Tibial nerve (tissue), 4 donors: Measurements from ENCODE around the gene GTF2E1. TPM values are rescaled to one million over a fixed set of nuclear protein-coding genes. Genes with fewer than 3 reads are reported as not detected.
"Not testable (repeated sequence)": the region's sequence is repeated elsewhere in the genome, so short reads cannot be mapped to it uniquely, and the experiment has no call there.

Source experiments
- DNase-seq, 2 donors: peaks; one replicate each; pipeline ENCODE4 v3.0.0-alpha.2; 2019; ENCODE audit warnings: low spot score in 2 of 2
- H3K27ac ChIP-seq, 4 donors: fragments of 200-600 bp; sonication (generic) in 3 of 4; one replicate each; pipeline ENCODE4 v1.5.1; 2017 to 2019; ENCODE audit warnings: mild to moderate bottlenecking in 1 of 4
- H3K27me3 ChIP-seq, 2 donors: fragments of 200-600 bp; sonication (generic) in 1 of 2; one replicate each; pipeline versions ENCODE4 v1.5.1 to v1.6.0; 2017 to 2019
- H3K36me3 ChIP-seq, 3 donors: fragments of 200-600 bp; sonication (generic); one replicate each; pipeline ENCODE4 v1.5.1; 2018 to 2019
- H3K4me1 ChIP-seq, 4 donors: fragments of 200-600 bp; sonication (generic) in 3 of 4; one replicate each; pipeline ENCODE4 v1.5.1; 2017 to 2019
- H3K4me3 ChIP-seq, 4 donors: fragments of 200-600 bp; sonication (generic) in 3 of 4; one replicate each; pipeline ENCODE4 v1.5.1; 2017 to 2019; ENCODE audit warnings: mild to moderate bottlenecking in 1 of 4, moderate library complexity in 1 of 4
- H3K9me3 ChIP-seq, 4 donors: fragments of 200-600 bp; sonication (generic) in 3 of 4; one replicate each; pipeline ENCODE4 v1.5.1; 2017 to 2019
- CTCF ChIP-seq, 5 experiments: fragments of 200-600 bp in 3 of 5; fragments of 450-650 bp in 2 of 5; sonication (generic) in 3 of 5; IDR thresholded peaks; one replicate each; pipeline ENCODE4 v1.5.1; 2016 to 2019; ENCODE audit warnings: antibody characterized with exemption in 5 of 5, mild to moderate bottlenecking in 3 of 5, moderate library complexity in 2 of 5
- EP300 ChIP-seq, 2 donors: sonication (generic); formaldehyde crosslinking; IDR thresholded peaks; one replicate each; pipeline ENCODE4 v1.6.1; 2017; ENCODE audit warnings: antibody characterized with exemption in 2 of 2, mild to moderate bottlenecking in 1 of 2
- POLR2A ChIP-seq, 2 donors: fragments of 450-650 bp; IDR thresholded peaks; one replicate each; pipeline ENCODE4 v1.6.1; 2017; ENCODE audit warnings: antibody characterized with exemption in 2 of 2, mild to moderate bottlenecking in 2 of 2, moderate library complexity in 2 of 2
- WGBS, 2 donors: methylation state at CpG; one replicate each; pipeline ENCODE4 v1.1.5; 2018; 5-methylcytosine and 5-hydroxymethylcytosine counted together
- total RNA-seq, 4 donors: library from RNA; depleted of rRNA; stranded (reverse); fragments of >200 nt; gene quantifications; one replicate each; pipeline ENCODE4 v1.1.0, GENCODE V29; 2016

Gene GTF2E1
- total RNA-seq, 4 donors from 2014 or later = 7.6 to 12.2 (median 10.4) TPM

- WGBS, 2 donors = 56 to 57% methylated on average over 1 of the region's 1 CpG
- peaks cover 0 to 38% (median 0%) of the 10 kb centered on the region in 3 donors for H3K36me3 ChIP-seq
- no peak overlapping the region for H3K27ac ChIP-seq
- no peaks in the 10 kb centered on the region for H3K27me3 ChIP-seq
- DNase-seq = no peak
- no peaks in the 10 kb centered on the region for H3K4me1 ChIP-seq
- no peak overlapping the region for H3K4me3 ChIP-seq
- TF ChIP-seq EP300 (IDR thresholded peaks at IDR 0.05) (no peak), POLR2A (IDR thresholded peaks at IDR 0.05) (no peak), CTCF (IDR thresholded peaks at IDR 0.05) (no peak)
- peaks cover 0 to 6% (median 0%) of the 10 kb centered on the region in 4 donors for H3K9me3 ChIP-seq
Measured at GRCh38 chr3:120726791-120727190, 15.8 kb upstream of the GTF2E1 start.

GRCh38 chr3:120730576-120731542 lies 11.7 kb upstream of the GTF2E1 start:
- no peak overlapping the region for H3K27ac ChIP-seq
- no peak for DNase-seq
- WGBS, 2 donors = 80 to 84% methylated on average over 4 of the region's 4 CpGs
- H3K4me1 ChIP-seq = no peaks in the 10 kb centered on the region
- no peak overlapping the region for H3K4me3 ChIP-seq
- H3K9me3 ChIP-seq = peaks cover 0 to 19% (median 0%) of the 10 kb centered on the region in 4 donors
- no peak for TF ChIP-seq CTCF (IDR thresholded peaks at IDR 0.05)
- TF ChIP-seq EP300 (IDR thresholded peaks at IDR 0.05) = no peak
- no peak for TF ChIP-seq POLR2A (IDR thresholded peaks at IDR 0.05)
- H3K36me3 ChIP-seq = peaks cover 0 to 38% (median 0%) of the 10 kb centered on the region in 3 donors
- no peaks in the 10 kb centered on the region for H3K27me3 ChIP-seq

GRCh38 chr3:120738006-120738405 lies 4.5 kb upstream of the GTF2E1 start:
- H3K9me3 ChIP-seq = peaks cover 0 to 26% (median 0%) of the 10 kb centered on the region in 4 donors
- H3K36me3 ChIP-seq = peaks cover 0 to 21% (median 3%) of the 10 kb centered on the region in 3 donors
- 97 to 99% methylated on average over 7 to 8 of the region's 8 CpGs for WGBS, 2 donors
- DNase-seq, H3K27ac ChIP-seq, H3K4me3 ChIP-seq, H3K27me3 ChIP-seq, H3K4me1 ChIP-seq: not testable (repeated sequence)

- no peak for TF ChIP-seq POLR2A (IDR thresholded peaks at IDR 0.05)
- TF ChIP-seq CTCF (IDR thresholded peaks at IDR 0.05) = no peak
- no peak for TF ChIP-seq EP300 (IDR thresholded peaks at IDR 0.05)
- WGBS, 2 donors = 63 to 65% methylated on average over 3 of the region's 3 CpGs
- DNase-seq = no peak
- H3K27ac ChIP-seq = peak overlapping the region in 1 of 4 donors; percentile 92
- peaks cover 0 to 31% (median 13%) of the 10 kb centered on the region in 4 donors for H3K4me1 ChIP-seq
- no peaks in the 10 kb centered on the region for H3K27me3 ChIP-seq
- peaks cover 0 to 11% (median 0%) of the 10 kb centered on the region in 4 donors for H3K9me3 ChIP-seq
- H3K36me3 ChIP-seq = peaks cover 0 to 21% (median 3%) of the 10 kb centered on the region in 3 donors
- peak overlapping the region in 3 of 4 donors; percentile 73 to 85 (median 83) for H3K4me3 ChIP-seq
Measured at GRCh38 chr3:120741320-120741719, 1.2 kb upstream of the GTF2E1 start.

- TF ChIP-seq EP300 (IDR thresholded peaks at IDR 0.05) (peak in 1 of 2 donors; percentile 8), CTCF (IDR thresholded peaks at IDR 0.05) (no peak)
- peaks cover 0 to 11% (median 0%) of the 10 kb centered on the region in 4 donors for H3K9me3 ChIP-seq
- no peak for DNase-seq
- H3K36me3 ChIP-seq = peaks cover 0 to 21% (median 3%) of the 10 kb centered on the region in 3 donors
- peak overlapping the region; percentile 73 to 89 (median 84) for H3K4me3 ChIP-seq
- WGBS, 2 donors = 7 to 9% methylated on average over 10 of the region's 10 CpGs
- peak overlapping the region; percentile 89 to 97 (median 92) for H3K27ac ChIP-seq
- no peaks in the 10 kb centered on the region for H3K27me3 ChIP-seq
- H3K4me1 ChIP-seq = peaks cover 0 to 31% (median 13%) of the 10 kb centered on the region in 4 donors
Measured at GRCh38 chr3:120741837-120742197, 727 bp upstream of the GTF2E1 start.
